ENCODE data around the gene DUSP5. TPM values are rescaled to one million over a fixed set of nuclear protein-coding genes. Genes with fewer than 3 reads are reported as not detected.
A peak's percentile ranks its signal among the peaks of the same experiment; 100 is the strongest.

The DUSP5 gene, protein sequence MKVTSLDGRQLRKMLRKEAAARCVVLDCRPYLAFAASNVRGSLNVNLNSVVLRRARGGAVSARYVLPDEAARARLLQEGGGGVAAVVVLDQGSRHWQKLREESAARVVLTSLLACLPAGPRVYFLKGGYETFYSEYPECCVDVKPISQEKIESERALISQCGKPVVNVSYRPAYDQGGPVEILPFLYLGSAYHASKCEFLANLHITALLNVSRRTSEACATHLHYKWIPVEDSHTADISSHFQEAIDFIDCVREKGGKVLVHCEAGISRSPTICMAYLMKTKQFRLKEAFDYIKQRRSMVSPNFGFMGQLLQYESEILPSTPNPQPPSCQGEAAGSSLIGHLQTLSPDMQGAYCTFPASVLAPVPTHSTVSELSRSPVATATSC
- 10 to 100 TPM; 22.1 to 33.8 (median 26.3) TPM for total RNA-seq

DNA sequence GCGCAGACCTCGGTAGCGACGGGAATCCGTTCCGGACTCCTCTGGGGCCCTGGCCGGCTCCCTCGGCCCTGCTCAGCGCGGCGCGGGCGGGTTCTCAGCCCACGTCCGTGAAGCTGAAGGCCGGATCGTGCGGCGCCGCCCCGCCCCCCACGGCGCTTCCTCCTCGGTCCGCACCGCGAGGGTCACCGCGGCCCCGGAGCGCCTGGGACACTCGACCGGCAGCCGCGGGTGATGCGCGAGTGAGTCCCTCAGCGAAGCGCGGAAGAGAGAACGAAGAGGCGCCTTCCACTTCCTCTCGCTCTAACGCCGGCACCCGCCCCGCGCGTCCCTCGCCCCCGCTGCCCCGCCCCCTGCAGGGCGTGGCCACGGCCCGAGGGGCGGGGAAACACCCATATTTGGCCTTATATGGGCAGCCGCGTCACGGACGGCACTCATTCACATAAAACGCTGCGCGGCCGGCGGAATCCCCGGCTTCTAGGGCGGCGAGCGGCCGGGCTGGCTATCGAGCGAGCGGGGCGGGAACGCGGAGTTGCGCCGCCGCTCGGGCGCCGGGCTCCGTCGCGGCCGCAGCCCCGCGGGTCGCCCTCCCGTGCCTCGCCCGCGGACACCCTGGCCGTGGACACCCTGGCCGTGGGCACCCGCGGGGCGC lies at the start of gene DUSP5:
DUSP5 (plus strand) TSS at position 470 of the 649 bp plus-strand sequence. CDS start 215 bp downstream, outside the sequence.
- DNase-seq = peak; percentile 95 to 97 (median 96)
- peak; percentile 94 to 99 for TF ChIP-seq POLR2A (IDR thresholded peaks at IDR 0.05)
- no peak for TF ChIP-seq CTCF (IDR thresholded peaks at IDR 0.05)
- Histone ChIP-seq H3K9me3 (no peaks in the 10 kb centered on the region), H3K4me3 (peak within 1 kb of the TSS; percentile 72 to 90 (median 76)), H3K27me3 (no peaks in the 10 kb centered on the region), H3K27ac (peak within 1 kb of the TSS; percentile 79 to 96 (median 92)), H3K4me1 (peaks cover 0 to 56% (median 28%) of the 10 kb centered on the region in 4 donors), H3K36me3 (no peaks in the 10 kb centered on the region)

DNA sequence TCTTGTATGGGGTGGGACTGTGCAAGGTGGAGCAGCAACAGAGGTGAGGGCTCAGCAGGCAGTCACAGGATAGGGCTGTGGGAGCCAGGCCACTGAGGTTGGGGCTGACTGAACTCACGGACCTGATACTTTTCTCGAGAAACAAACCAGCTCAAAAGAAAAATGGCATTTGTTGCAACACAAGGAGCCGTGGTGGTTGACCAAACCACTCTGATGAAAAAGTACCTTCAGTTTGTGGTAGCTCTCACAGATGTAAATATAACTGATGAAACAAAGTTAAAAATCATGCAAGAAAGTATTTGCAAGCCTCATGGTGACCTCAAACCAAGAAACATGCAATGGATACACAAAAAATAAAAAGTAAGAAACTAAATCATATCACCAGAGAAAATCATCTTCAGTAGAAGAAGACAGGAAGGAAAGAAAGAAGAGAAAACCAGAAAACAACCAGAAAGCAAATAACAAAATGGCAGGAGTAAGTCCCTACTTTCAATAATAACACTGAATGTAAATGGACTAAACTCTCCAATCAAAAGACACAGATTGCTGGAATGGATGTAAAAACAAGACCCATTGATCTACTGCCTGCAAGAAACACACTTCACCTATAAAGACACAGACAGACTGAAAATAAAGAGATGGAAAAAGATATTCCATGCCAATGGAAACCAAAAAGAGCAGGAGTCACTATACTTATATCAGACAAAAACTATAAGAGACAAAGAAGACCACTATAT lies 48.9 kb upstream of the DUSP5 start:
- Histone ChIP-seq H3K27ac (no peak overlapping the region), H3K27me3 (no peaks in the 10 kb centered on the region), H3K4me3 (no peak overlapping the region), H3K36me3 (no peaks in the 10 kb centered on the region), H3K4me1 (no peaks in the 10 kb centered on the region), H3K9me3 (no peaks in the 10 kb centered on the region)
- TF ChIP-seq POLR2A (IDR thresholded peaks at IDR 0.05) = no peak
- no peak for TF ChIP-seq CTCF (IDR thresholded peaks at IDR 0.05)
- DNase-seq = peak in 1 of 3 donors; percentile 32

DNA sequence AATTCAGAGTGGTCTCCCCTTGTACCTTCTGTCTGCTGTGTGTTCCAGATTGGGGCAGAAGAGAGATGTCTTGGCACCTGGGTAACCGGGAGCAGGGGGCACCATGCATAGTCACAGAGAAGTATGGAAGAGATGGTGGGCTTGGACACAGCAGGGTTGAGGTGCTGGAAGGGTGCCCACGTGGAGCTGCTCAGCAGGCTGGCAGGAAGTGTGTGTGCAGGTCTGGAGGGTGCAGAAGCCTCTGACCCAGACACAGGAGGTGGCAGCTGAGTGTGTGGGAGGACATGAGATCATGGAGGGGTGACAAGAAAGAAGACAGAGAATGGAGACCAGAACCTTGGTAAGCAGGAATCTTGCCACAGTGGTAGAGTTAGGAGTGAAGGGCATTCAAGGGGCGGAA lies 42.3 kb upstream of the DUSP5 start:
- Histone ChIP-seq H3K4me1 (peaks cover 0 to 11% (median 4%) of the 10 kb centered on the region in 4 donors), H3K27me3 (no peaks in the 10 kb centered on the region), H3K4me3 (no peak overlapping the region), H3K9me3 (no peaks in the 10 kb centered on the region), H3K27ac (no peak overlapping the region), H3K36me3 (no peaks in the 10 kb centered on the region)
- DNase-seq = peak in 2 of 3 donors; percentile 21 to 46
- TF ChIP-seq POLR2A (IDR thresholded peaks at IDR 0.05) = no peak
- TF ChIP-seq CTCF (IDR thresholded peaks at IDR 0.05) = no peak

GRCh38 chr10:110456046-110456445 lies 41.7 kb upstream of the DUSP5 start:
- TF ChIP-seq POLR2A (IDR thresholded peaks at IDR 0.05) (no peak), CTCF (IDR thresholded peaks at IDR 0.05) (no peak)
- Histone ChIP-seq H3K4me1 (peaks cover 0 to 17% (median 6%) of the 10 kb centered on the region in 4 donors), H3K9me3 (no peaks in the 10 kb centered on the region), H3K27ac (no peak overlapping the region), H3K27me3 (no peaks in the 10 kb centered on the region), H3K36me3 (no peaks in the 10 kb centered on the region), H3K4me3 (no peak overlapping the region)
- DNase-seq = peak in 1 of 3 donors; percentile 80

DNA sequence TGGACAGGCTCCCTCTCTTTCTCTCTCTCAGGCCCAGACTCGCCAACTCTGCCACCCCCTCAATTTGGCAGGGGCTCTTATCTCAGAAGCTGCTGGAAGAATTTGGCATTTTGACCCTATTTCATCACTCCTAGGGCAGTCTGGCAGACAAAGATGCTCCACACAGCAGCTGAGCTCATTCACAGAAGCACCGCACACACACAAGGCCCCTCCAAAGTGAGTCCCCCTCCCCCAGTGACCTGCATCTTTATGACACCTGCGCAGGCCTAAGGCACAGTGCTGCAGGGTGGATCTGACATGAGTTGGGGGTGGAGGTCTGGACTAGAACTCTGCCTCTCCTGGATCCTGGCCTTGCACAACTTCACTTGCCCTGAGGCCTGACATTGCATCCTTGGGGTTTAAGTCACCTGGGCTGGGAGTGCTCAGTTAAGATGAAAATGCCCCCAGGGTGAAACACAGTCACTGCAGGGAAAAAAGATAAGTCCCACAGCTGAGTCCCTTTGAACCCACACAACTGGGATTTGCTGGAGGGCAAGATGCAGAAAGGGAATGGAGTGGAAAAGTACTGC lies 41.1 kb upstream of the DUSP5 start:
- Histone ChIP-seq H3K36me3 (no peaks in the 10 kb centered on the region), H3K4me3 (no peak overlapping the region), H3K9me3 (no peaks in the 10 kb centered on the region), H3K27me3 (no peaks in the 10 kb centered on the region), H3K4me1 (peaks cover 0 to 21% (median 7%) of the 10 kb centered on the region in 4 donors), H3K27ac (no peak overlapping the region)
- TF ChIP-seq CTCF (IDR thresholded peaks at IDR 0.05) (no peak), POLR2A (IDR thresholded peaks at IDR 0.05) (no peak)
- peak in 2 of 3 donors; percentile 2 to 42 for DNase-seq

Measured in Peyer's patch (tissue), 4 donors.